Measurements from ENCODE around the gene MYO10.
"Not testable (repeated sequence)": the region's sequence is repeated elsewhere in the genome, so short reads cannot be mapped to it uniquely, and the experiment has no call there.

Gene MYO10

GRCh38 chr5:16886793-16887345 is 49.2 kb downstream of the MYO10 start:
- DNase-seq (ENCODE audit: low read depth, low spot score): no peak

- no peak for DNase-seq (ENCODE audit: low read depth, low spot score)
These were observed 49.7 kb downstream of the MYO10 start for GRCh38 chr5:16886366-16886736.

GRCh38 chr5:16885635-16886365 is 50.3 kb downstream of the MYO10 start:
- DNase-seq (ENCODE audit: low read depth, low spot score): no peak

GRCh38 chr5:16884595-16884994 is 51.5 kb downstream of the MYO10 start:
- no peak for DNase-seq (ENCODE audit: low read depth, low spot score)

GRCh38 chr5:16883806-16884205 is 52.3 kb downstream of the MYO10 start:
- no peak for DNase-seq (ENCODE audit: low read depth, low spot score)

GRCh38 chr5:16883176-16883575 is 52.9 kb downstream of the MYO10 start:
- DNase-seq (ENCODE audit: low read depth, low spot score): no peak

GRCh38 chr5:16881251-16881650 is 54.8 kb downstream of the MYO10 start:
- DNase-seq (ENCODE audit: low read depth, low spot score): no peak

- DNase-seq (ENCODE audit: low read depth, low spot score): no peak
These were observed 55.5 kb downstream of the MYO10 start for GRCh38 chr5:16880547-16880946.

GRCh38 chr5:16879650-16880049 is 56.4 kb downstream of the MYO10 start:
- DNase-seq (ENCODE audit: low read depth, low spot score): no peak

- no peak for DNase-seq (ENCODE audit: low read depth, low spot score)
These were observed 56.9 kb downstream of the MYO10 start for GRCh38 chr5:16879191-16879590.

GRCh38 chr5:16877267-16877935 is 58.7 kb downstream of the MYO10 start:
- no peak for DNase-seq (ENCODE audit: low read depth, low spot score)

- not testable (repeated sequence) for DNase-seq (ENCODE audit: low read depth, low spot score)
These were observed 61.7 kb downstream of the MYO10 start for GRCh38 chr5:16874424-16874823.

GRCh38 chr5:16871746-16872339 is 64.2 kb downstream of the MYO10 start:
- DNase-seq (ENCODE audit: low read depth, low spot score): no peak

- DNase-seq (ENCODE audit: low read depth, low spot score): no peak
These were observed 65.2 kb downstream of the MYO10 start for GRCh38 chr5:16870878-16871277.

GRCh38 chr5:16869821-16870796 is 66.0 kb downstream of the MYO10 start:
- no peak for DNase-seq (ENCODE audit: low read depth, low spot score)

- no peak for DNase-seq (ENCODE audit: low read depth, low spot score)
These were observed 68.5 kb downstream of the MYO10 start for GRCh38 chr5:16867577-16867953.

GRCh38 chr5:16866795-16867576 is 69.1 kb downstream of the MYO10 start:
- DNase-seq (ENCODE audit: low read depth, low spot score): peak; percentile 68

- DNase-seq (ENCODE audit: low read depth, low spot score): no peak
These were observed 69.8 kb downstream of the MYO10 start for GRCh38 chr5:16866273-16866672.

GRCh38 chr5:16865151-16865550 is 70.9 kb downstream of the MYO10 start:
- no peak for DNase-seq (ENCODE audit: low read depth, low spot score)

GRCh38 chr5:16864631-16865131 is 71.4 kb downstream of the MYO10 start:
- no peak for DNase-seq (ENCODE audit: low read depth, low spot score)

All from ELF-1 (cell line).